HepG2 (cell line): ENCODE results near the gene ZBTB17. TPM values are rescaled to one million over a fixed set of nuclear protein-coding genes. Genes with fewer than 3 reads are reported as not detected.

Experiments used
- ATAC-seq: fragments of 200-7000 bp; cut with Tn5 transposase; 3 replicates; pipeline ENCODE4 v1.9.1; 2020; ENCODE audit warnings: mild to moderate bottlenecking, moderate library complexity
- BruUV-seq: library from RNA; stranded (reverse); fragments of 400-500 nt; replicated peaks from 2 replicates; lab custom pipeline; 2021; lab: Mats Ljungman, UMichigan
- CTCF ChIA-PET: fragments of 300-600 bp; formaldehyde crosslinking; extraction: SDS; loops from one replicate; lab custom pipeline; 2021; ENCODE audit warnings: low total read pairs, inconsistent platforms, low intra/inter-chr PET ratio; lab: Yijun Ruan, JAX
- POLR2A ChIA-PET: fragments of 350-600 bp; sonication (Branson Sonifier 250); formaldehyde crosslinking; loops from one replicate; lab custom pipeline; 2020; ENCODE audit warnings: antibody characterized with exemption, inconsistent platforms; lab: Yijun Ruan, JAX
- DNase-seq: peaks from one replicate; pipeline ENCODE4 v3.0.0-alpha.2; 2015; ENCODE audit warnings: low spot score
- FAIRE-seq: peaks from 3 replicates; lab custom pipeline; 2011; peaks lifted over from hg19 to GRCh38; lab: Jason Lieb, UNC
- H2AFZ ChIP-seq: one replicate; pipeline ENCODE4 v1.6.1; 2011; ENCODE audit warnings: low read length, inconsistent platforms
- H3K27ac ChIP-seq: fragments of 300-600 bp; 3 replicates; pipeline ENCODE4 v1.8.0; 2011; ENCODE audit warnings: mixed run types, mild to moderate bottlenecking, mixed read lengths, low read length, inconsistent platforms; ENCODE audit not compliant: insufficient read depth; ENCODE audit errors: extremely low read length
- H3K27me3 ChIP-seq, 2 experiments: fragments of 200-600 bp in 1 of 2; 2 replicates in 1 of 2; 3 replicates in 1 of 2; pipeline versions ENCODE4 v1.6.0 to v1.8.0; 2011; ENCODE audit warnings: low read length in 2 of 2, mild to moderate bottlenecking in 2 of 2, moderate library complexity in 2 of 2, inconsistent platforms in 1 of 2; ENCODE audit not compliant: insufficient read depth in 2 of 2, control insufficient read depth in 1 of 2
- H3K36me3 ChIP-seq, 2 experiments: fragments of 200-600 bp in 1 of 2; replicated peaks in 1 of 2; 2 replicates in 1 of 2; 3 replicates in 1 of 2; pipeline versions ENCODE4 v1.5.1 to v1.8.0; 2011; ENCODE audit warnings: low read length in 2 of 2, inconsistent platforms in 1 of 2; ENCODE audit not compliant: insufficient read depth in 2 of 2, control insufficient read depth in 1 of 2
- H3K4me1 ChIP-seq: 2 replicates; pipeline ENCODE4 v1.5.1; 2012; ENCODE audit warnings: low read length, inconsistent platforms; ENCODE audit not compliant: insufficient read depth
- H3K4me2 ChIP-seq: 2 replicates; pipeline ENCODE4 v1.6.0; 2011; ENCODE audit warnings: low read depth, low read length, inconsistent platforms
- H3K4me3 ChIP-seq, 3 experiments: fragments of 200-600 bp in 1 of 3; sonication (generic), shearing (Covaris generic) in 1 of 3; replicated peaks in 1 of 3; 2 replicates each; pipeline ENCODE4 v1.5.1; 2011 to 2016; ENCODE audit warnings: low read length in 3 of 3, inconsistent platforms in 2 of 3, low read depth in 2 of 3, mild to moderate bottlenecking in 2 of 3, control low read depth in 1 of 3, mixed read lengths in 1 of 3; ENCODE audit not compliant: insufficient read depth in 1 of 3
- H3K79me2 ChIP-seq: one replicate; pipeline ENCODE4 v1.6.1; 2011; ENCODE audit warnings: low read length, inconsistent platforms; ENCODE audit not compliant: insufficient read depth
- H3K9ac ChIP-seq: 2 replicates; pipeline ENCODE4 v1.6.0; 2011; ENCODE audit warnings: mild to moderate bottlenecking, low read depth, low read length, inconsistent platforms; ENCODE audit not compliant: insufficient read depth
- H3K9me3 ChIP-seq: 2 replicates; pipeline ENCODE4 v1.5.1; 2012; ENCODE audit warnings: mild to moderate bottlenecking, low read length
- H4K20me1 ChIP-seq: 2 replicates; pipeline ENCODE4 v1.6.0; 2011; ENCODE audit warnings: inconsistent platforms, mild to moderate bottlenecking, low read length, moderate library complexity; ENCODE audit not compliant: insufficient read depth
- ATM ChIP-seq: fragments of 450-650 bp; IDR thresholded peaks from 2 replicates; pipeline ENCODE4 v1.7.1; 2017; ENCODE audit warnings: mild to moderate bottlenecking, borderline replicate concordance
- BCL3 ChIP-seq: sonication (generic); formaldehyde crosslinking; IDR thresholded peaks from 2 replicates; pipeline ENCODE4 v1.5.1; 2020; ENCODE audit warnings: mild to moderate bottlenecking, missing genetic modification reagents, moderate library complexity
- CC2D1A ChIP-seq: sonication (generic); formaldehyde crosslinking; IDR thresholded peaks from 2 replicates; pipeline ENCODE4 v1.8.1; 2023; ENCODE audit warnings: mild to moderate bottlenecking, missing genetic modification reagents
- HOMEZ ChIP-seq: IDR thresholded peaks from 2 replicates; pipeline ENCODE4 v1.6.1; 2016; ENCODE audit warnings: low read depth
- KLF11 ChIP-seq: IDR thresholded peaks from 2 replicates; pipeline ENCODE4 v1.6.1; 2016; ENCODE audit warnings: missing compliant biosample characterization
- SPEN ChIP-seq: sonication (generic); formaldehyde crosslinking; IDR thresholded peaks from 2 replicates; pipeline ENCODE4 v1.5.1; 2020; ENCODE audit warnings: low read depth, mild to moderate bottlenecking, missing genetic modification reagents
- XRCC5 ChIP-seq: fragments of 200-400 bp; formaldehyde crosslinking; optimal IDR thresholded peaks from 2 replicates; pipeline ENCODE3; 2017; ENCODE audit warnings: mild to moderate bottlenecking, low read length
- ZNF101 ChIP-seq: sonication (generic); formaldehyde crosslinking; IDR thresholded peaks from 2 replicates; pipeline ENCODE4 v1.4.0; 2020; ENCODE audit warnings: mild to moderate bottlenecking, low read depth, missing genetic modification reagents, borderline replicate concordance
- ZNF430 ChIP-seq: sonication (generic); formaldehyde crosslinking; IDR thresholded peaks from 2 replicates; pipeline ENCODE4 v1.9.0; 2021; ENCODE audit warnings: mild to moderate bottlenecking, missing genetic modification reagents
- ZNF557 ChIP-seq: sonication (generic); formaldehyde crosslinking; IDR thresholded peaks from 2 replicates; pipeline ENCODE4 v1.4.0; 2020; ENCODE audit warnings: missing genetic modification reagents
- ZNF569 ChIP-seq: sonication (generic); formaldehyde crosslinking; IDR thresholded peaks from 2 replicates; pipeline ENCODE4 v1.5.0; 2020; ENCODE audit warnings: mild to moderate bottlenecking, missing genetic modification reagents, moderate library complexity, borderline replicate concordance
- ZNF574 ChIP-seq: sonication (generic); formaldehyde crosslinking; IDR thresholded peaks from 2 replicates; pipeline ENCODE4 v1.4.0; 2020; ENCODE audit warnings: missing genetic modification reagents
- WGBS: methylation state at CpG from one replicate; pipeline ENCODE4 v1.1.6; 2017; ENCODE audit warnings: low lambda C conversion rate; 5-methylcytosine and 5-hydroxymethylcytosine counted together
- in situ Hi-C: cut with HindIII; loops from 2 replicates; pipeline ENCODE4 v1.10.0; 2017; ENCODE audit warnings: low pct_unique_long_range_greater_than_20kb; ENCODE audit not compliant: extremely low pct_ligation_motif_present
- intact Hi-C: fragments of 100-400 bp; cut with micrococcal nuclease; formaldehyde crosslinking; loops from one replicate; pipeline ENCODE4 v1.10.0; 2022; ENCODE audit not compliant: unreplicated experiment
- polyA plus RNA-seq, 8 experiments: library from polyadenylated mRNA; depleted of rRNA in 3 of 8; stranded (reverse) in 7 of 8; unstranded in 1 of 8; fragments of >200 nt; fragmentation: Illumina TruSeq in 4 of 8; extraction: Trizol in 4 of 8; gene quantifications; 2 replicates each; pipeline versions ENCODE4 v1.2.1 to v1.2.3, GENCODE V29; 2011 to 2016; ENCODE audit warnings: low read depth in 4 of 8, missing spikeins in 1 of 8, mixed read lengths in 1 of 8; ENCODE audit not compliant: insufficient read depth in 1 of 8
- total RNA-seq, 5 experiments: library from RNA; depleted of rRNA; stranded (reverse); fragments of >200 nt; fragmentation: Illumina TruSeq; extraction: Trizol; gene quantifications; 2 replicates each; pipeline ENCODE4 v1.2.3, GENCODE V29; 2016; ENCODE audit warnings: low read depth in 1 of 5
- TF ChIP-seq, protein P1 (sequence below): sonication (generic); formaldehyde crosslinking; IDR thresholded peaks from 2 replicates; pipeline ENCODE4 v1.4.0; 2020; ENCODE audit warnings: mild to moderate bottlenecking, missing genetic modification reagents, borderline replicate concordance
- TF ChIP-seq, protein P2 (sequence below): sonication (generic); formaldehyde crosslinking; IDR thresholded peaks from 2 replicates; pipeline ENCODE4 v1.8.1; 2023; ENCODE audit warnings: missing genetic modification reagents, mild to moderate bottlenecking, borderline replicate concordance

ZBTB17 gene
- total and polyA plus RNA-seq, 2 of the 13 experiments (the other 11 are each of a cell fraction or from before 2014, with no cell fraction given): 16.7 to 17.0 TPM

DNA sequence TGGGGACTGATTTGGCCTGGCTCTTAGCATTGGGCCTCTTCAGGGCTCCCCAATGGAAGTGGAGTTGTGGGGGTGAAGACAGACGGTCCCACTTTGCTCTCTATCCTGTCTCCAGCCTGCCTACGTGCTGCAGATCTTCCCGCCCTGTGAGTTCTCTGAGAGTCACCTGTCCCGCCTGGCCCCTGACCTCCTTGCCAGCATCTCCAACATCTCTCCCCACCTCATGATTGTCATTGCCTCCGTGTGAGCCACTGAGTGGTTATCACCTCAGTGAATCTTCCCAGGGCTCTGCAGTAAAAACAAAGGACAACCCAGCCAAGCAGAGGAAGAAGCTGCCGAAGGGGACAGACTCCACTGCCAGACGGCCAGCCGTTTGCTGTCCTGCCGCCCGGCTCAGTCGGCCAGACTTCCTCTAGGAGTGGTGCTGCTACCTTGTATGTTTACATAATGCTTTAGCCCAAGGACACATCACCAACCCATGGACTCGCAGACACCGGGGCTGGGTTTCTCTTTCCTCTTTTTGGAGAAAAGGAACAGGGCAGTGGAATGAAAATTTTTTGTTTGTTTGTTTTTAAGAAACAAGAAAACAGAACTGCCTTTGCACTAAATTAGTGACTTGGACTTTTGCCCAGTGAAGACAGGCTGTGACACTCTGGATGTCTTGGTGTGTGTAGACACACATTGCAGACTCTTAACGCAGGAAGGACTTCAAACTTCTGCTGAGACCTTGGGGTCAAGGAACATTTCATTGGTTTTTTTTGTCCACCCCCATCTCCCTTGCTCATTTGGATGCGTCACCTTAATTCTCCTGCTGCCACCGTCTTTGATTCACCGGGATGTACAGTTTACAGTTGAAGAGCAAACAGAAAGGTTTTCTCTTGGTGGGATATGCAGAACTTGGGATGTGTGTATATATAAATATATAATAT lies 36.5 kb downstream of the ZBTB17 start:
- intact Hi-C loops: no loop called here
- no peak overlapping the region for H3K27ac ChIP-seq
- no peak for TF ChIP-seq ZNF101
- TF ChIP-seq BCL3 (CRISPR knock-in tag): no peak
- TF ChIP-seq, protein P1, sequence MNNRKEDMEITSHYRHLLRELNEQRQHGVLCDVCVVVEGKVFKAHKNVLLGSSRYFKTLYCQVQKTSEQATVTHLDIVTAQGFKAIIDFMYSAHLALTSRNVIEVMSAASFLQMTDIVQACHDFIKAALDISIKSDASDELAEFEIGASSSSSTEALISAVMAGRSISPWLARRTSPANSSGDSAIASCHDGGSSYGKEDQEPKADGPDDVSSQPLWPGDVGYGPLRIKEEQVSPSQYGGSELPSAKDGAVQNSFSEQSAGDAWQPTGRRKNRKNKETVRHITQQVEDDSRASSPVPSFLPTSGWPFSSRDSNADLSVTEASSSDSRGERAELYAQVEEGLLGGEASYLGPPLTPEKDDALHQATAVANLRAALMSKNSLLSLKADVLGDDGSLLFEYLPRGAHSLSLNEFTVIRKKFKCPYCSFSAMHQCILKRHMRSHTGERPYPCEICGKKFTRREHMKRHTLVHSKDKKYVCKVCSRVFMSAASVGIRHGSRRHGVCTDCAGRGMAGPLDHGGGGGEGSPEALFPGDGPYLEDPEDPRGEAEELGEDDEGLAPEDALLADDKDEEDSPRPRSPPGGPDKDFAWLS (CRISPR knock-in tag): no peak
- TF ChIP-seq, protein P2, sequence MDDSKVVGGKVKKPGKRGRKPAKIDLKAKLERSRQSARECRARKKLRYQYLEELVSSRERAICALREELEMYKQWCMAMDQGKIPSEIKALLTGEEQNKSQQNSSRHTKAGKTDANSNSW (CRISPR knock-in tag): no peak
- TF ChIP-seq ZNF557 (CRISPR knock-in tag): no peak
- no peak for TF ChIP-seq ZNF569 (CRISPR knock-in tag)
- no peak for TF ChIP-seq CC2D1A
- no peak for TF ChIP-seq KLF11 (CRISPR knock-in tag)
- no peak for TF ChIP-seq ZNF574 (CRISPR knock-in tag)
- 0 out of 2 replicates have a peak, but pooled peaks have one; percentile 20 for TF ChIP-seq HOMEZ
- no peak for TF ChIP-seq XRCC5
- peak; percentile 31; the same call in 1 of the 2 replicates for TF ChIP-seq SPEN (CRISPR knock-in tag)
- TF ChIP-seq ZNF430 (CRISPR knock-in tag): 0 out of 2 replicates have a peak, but pooled peaks have one; percentile 36
- TF ChIP-seq ATM: no peak

More for the DNA sequence above, 36.5 kb downstream of the ZBTB17 start:
- Histone ChIP-seq H3K27me3 (no peaks in the 10 kb centered on the region), H3K4me3 (no peak overlapping the region; a peak in 1 of 6 replicates), H2AFZ (no peak overlapping the region), H3K79me2 (no peaks in the 10 kb centered on the region), H3K4me2 (0 out of 2 replicates have a peak overlapping the region, but pooled peaks have one; percentile 26), H3K9ac (no peak overlapping the region), H4K20me1 (peaks cover 7% of the 10 kb centered on the region; the same call in 1 of the 2 replicates), H3K36me3 (peaks cover 44 to 75% of the 10 kb centered on the region in 2 experiments; a peak in 4 of 5 replicates), H3K9me3 (no peaks in the 10 kb centered on the region), H3K4me1 (peaks cover 26% of the 10 kb centered on the region)
- DNase-seq (peak; percentile 61), ATAC-seq (peak; percentile 78), FAIRE-seq (peak; percentile 88)
- in situ Hi-C loops: no loop called here
- BruUV-seq: TSS peak; percentile 36
- ChIA-PET CTCF (no interaction called here), POLR2A (no interaction called here)
- WGBS: 37% methylated on average over 17 of the region's 17 CpGs
